Endothelial cell of umbilical vein (primary cell): ENCODE measurements around the gene MYO6. TPM values are rescaled to one million over a fixed set of nuclear protein-coding genes. Genes with fewer than 3 reads are reported as not detected.

Experiments used
- BruUV-seq: library from RNA; stranded (reverse); fragments of 400-500 nt; replicated peaks from 2 replicates; lab custom pipeline; 2021; lab: Mats Ljungman, UMichigan
- CTCF ChIA-PET: fragments of 300-600, 350-600 bp; sonication (Branson Sonifier 250); formaldehyde crosslinking; loops from one replicate; lab custom pipeline; 2021; ENCODE audit warnings: antibody characterized with exemption, inconsistent platforms; lab: Charles Lee
- POLR2A ChIA-PET: fragments of 300-600, 350-600 bp; sonication (Branson Sonifier 250); formaldehyde crosslinking; loops from one replicate; lab custom pipeline; 2021; ENCODE audit warnings: antibody characterized with exemption, inconsistent platforms; lab: Charles Lee
- DNase-seq: peaks from one replicate; pipeline ENCODE4 v3.0.0-alpha.2; 2011; ENCODE audit warnings: low read depth, low spot score
- FAIRE-seq: peaks from 2 replicates; lab custom pipeline; 2011; peaks lifted over from hg19 to GRCh38; lab: Jason Lieb, UNC
- H2AFZ ChIP-seq: 2 replicates; pipeline ENCODE4 v1.6.0; 2012; ENCODE audit warnings: low read depth, low read length, control low read depth, inconsistent platforms
- H3K27ac ChIP-seq: 2 replicates; pipeline ENCODE4 v1.5.1; 2011; ENCODE audit warnings: low read depth, mild to moderate bottlenecking, control low read depth, low read length, moderate library complexity; ENCODE audit not compliant: insufficient read depth
- H3K27me3 ChIP-seq, 2 experiments: 2 replicates each; pipeline versions ENCODE4 v1.6.0 to v1.6.1; 2011; ENCODE audit warnings: low read length in 2 of 2, mixed read lengths in 1 of 2; ENCODE audit not compliant: control insufficient read depth in 2 of 2, insufficient read depth in 2 of 2
- H3K36me3 ChIP-seq, 2 experiments: 2 replicates in 1 of 2; 3 replicates in 1 of 2; pipeline ENCODE4 v1.5.1; 2011; ENCODE audit warnings: low read length in 2 of 2, mild to moderate bottlenecking in 1 of 2, moderate library complexity in 1 of 2; ENCODE audit not compliant: control insufficient read depth in 2 of 2, insufficient read depth in 2 of 2; ENCODE audit errors: extremely low read depth in 1 of 2
- H3K4me1 ChIP-seq: 3 replicates; pipeline ENCODE4 v1.5.1; 2011; ENCODE audit warnings: mild to moderate bottlenecking, low read length; ENCODE audit not compliant: control insufficient read depth, insufficient read depth; ENCODE audit errors: extremely low read depth
- H3K4me2 ChIP-seq: 2 replicates; pipeline ENCODE4 v1.6.1; 2011; ENCODE audit warnings: low read length, control low read depth, mixed read lengths; ENCODE audit not compliant: insufficient read depth
- H3K4me3 ChIP-seq, 3 experiments: fragments of 200-600 bp in 1 of 3; sonication (generic), shearing (Covaris generic) in 1 of 3; replicated peaks in 1 of 3; 2 replicates each; pipeline ENCODE4 v1.5.1; 2011 to 2016; ENCODE audit warnings: control low read depth in 3 of 3, low read length in 3 of 3, mild to moderate bottlenecking in 2 of 3, inconsistent platforms in 1 of 3, low read depth in 1 of 3, moderate library complexity in 1 of 3; ENCODE audit not compliant: insufficient read depth in 1 of 3
- H3K79me2 ChIP-seq: 2 replicates; pipeline ENCODE4 v1.6.0; 2012; ENCODE audit warnings: low read length, inconsistent platforms; ENCODE audit not compliant: control insufficient read depth, insufficient read depth
- H3K9ac ChIP-seq: replicated peaks from 2 replicates; pipeline ENCODE3; 2011; ENCODE audit warnings: low read length, control low read depth; ENCODE audit not compliant: insufficient read depth; ENCODE audit errors: extremely low read depth
- H3K9me1 ChIP-seq: replicated peaks from 3 replicates; pipeline ENCODE4 v1.6.0; 2011; ENCODE audit warnings: mild to moderate bottlenecking, low read length; ENCODE audit not compliant: control insufficient read depth, insufficient read depth; ENCODE audit errors: extremely low read depth
- H3K9me3 ChIP-seq: replicated peaks from 2 replicates; pipeline ENCODE4 v1.5.1; 2012; ENCODE audit warnings: low read length, inconsistent platforms; ENCODE audit not compliant: control insufficient read depth, insufficient read depth
- H4K20me1 ChIP-seq: replicated peaks from 2 replicates; pipeline ENCODE3; 2011; ENCODE audit warnings: mild to moderate bottlenecking, low read length; ENCODE audit not compliant: control insufficient read depth, insufficient read depth; ENCODE audit errors: extremely low read depth
- EZH2 ChIP-seq: IDR thresholded peaks from 2 replicates; pipeline ENCODE4 v1.6.1; 2012; ENCODE audit warnings: borderline replicate concordance, low read depth, mild to moderate bottlenecking, moderate library complexity, low read length, inconsistent platforms; ENCODE audit not compliant: severe bottlenecking
- FOS ChIP-seq: IDR thresholded peaks from 2 replicates; pipeline ENCODE4 v1.6.1; 2011; ENCODE audit warnings: mild to moderate bottlenecking, low read length, moderate library complexity, borderline replicate concordance; ENCODE audit not compliant: insufficient read depth
- GATA2 ChIP-seq: IDR thresholded peaks from 2 replicates; pipeline ENCODE4 v1.7.0; 2011; ENCODE audit warnings: low read depth, mild to moderate bottlenecking, moderate library complexity, mixed read lengths, low read length; ENCODE audit not compliant: insufficient read length, insufficient read depth
- JUN ChIP-seq: IDR thresholded peaks from 2 replicates; pipeline ENCODE4 v1.6.1; 2011; ENCODE audit warnings: borderline replicate concordance, low read depth; ENCODE audit not compliant: insufficient read length, insufficient read depth
- MAX ChIP-seq: IDR thresholded peaks from 2 replicates; pipeline ENCODE4 v1.6.1; 2011; ENCODE audit not compliant: insufficient read depth, insufficient read length
- MYC ChIP-seq: IDR thresholded peaks from one replicate; pipeline ENCODE4 v1.6.1; 2011; ENCODE audit warnings: mild to moderate bottlenecking, low read depth, low read length
- POLR2A ChIP-seq: IDR thresholded peaks from 2 replicates; pipeline ENCODE4 v1.6.1; 2012; ENCODE audit warnings: low read depth, mild to moderate bottlenecking, control low read depth, low read length
- POLR2AphosphoS5 ChIP-seq: IDR thresholded peaks from 2 replicates; pipeline ENCODE4 v1.6.1; 2012; ENCODE audit warnings: low read depth, mild to moderate bottlenecking, control low read depth, low read length, moderate library complexity; ENCODE audit not compliant: insufficient read depth
- dilution Hi-C: fragments of 300-500 bp; cut with MboI; formaldehyde crosslinking; loops from one replicate; pipeline ENCODE4 v1.15.0; 2019; ENCODE audit warnings: low sequenced_read_pairs; ENCODE audit not compliant: extremely low pct_ligation_motif_present
- intact Hi-C: fragments of 100-400 bp; cut with micrococcal nuclease; formaldehyde crosslinking; loops from one replicate; pipeline ENCODE4 v1.10.0; 2022
- polyA plus RNA-seq, 4 experiments: library from polyadenylated mRNA; depleted of rRNA in 3 of 4; stranded (reverse) in 3 of 4; unstranded in 1 of 4; fragments of >200 nt; gene quantifications; 2 replicates each; pipeline versions ENCODE4 v1.2.1 to v1.2.3, GENCODE V29; 2011 to 2012; ENCODE audit warnings: missing spikeins in 1 of 4
- total RNA-seq: library from RNA; stranded (reverse); gene quantifications from 2 replicates; pipeline ENCODE4 v1.2.3, GENCODE V29; 2021
- TF ChIP-seq, protein P1 (sequence below), 2 donors: IDR thresholded peaks; 1 replicate in 1 of 2; 2 replicates in 1 of 2; pipeline ENCODE4 v1.5.1; 2011; ENCODE audit warnings: low read length in 2 of 2, mild to moderate bottlenecking in 2 of 2, moderate library complexity in 2 of 2, control low read depth in 1 of 2, inconsistent platforms in 1 of 2, low read depth in 1 of 2; ENCODE audit not compliant: insufficient read depth in 1 of 2; ENCODE audit errors: extremely low read depth in 1 of 2

MYO6 gene
- total and polyA plus RNA-seq, 2 donors (not counting 3 experiments of a cell fraction or from before 2014, with no cell fraction given): 15.5 to 68.0 TPM

DNA sequence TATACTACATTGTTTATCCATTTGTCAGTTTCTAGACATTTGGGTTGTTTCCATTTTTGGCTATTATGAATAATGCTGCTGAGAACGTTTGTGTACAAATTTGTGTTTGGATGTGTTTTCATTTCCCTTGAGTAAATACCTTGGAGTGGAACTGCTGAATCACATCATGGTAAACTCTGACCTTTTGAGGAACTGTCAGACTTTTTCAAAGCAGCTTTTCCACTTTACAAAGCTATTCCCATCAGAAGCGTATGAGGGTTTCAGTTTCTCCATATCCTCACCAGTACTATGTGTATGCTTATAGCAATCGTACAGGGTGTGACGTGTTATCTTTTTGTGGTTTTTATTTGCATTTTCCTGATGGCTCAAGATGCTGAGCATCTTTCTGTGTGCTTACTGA, 103.7 kb downstream of the MYO6 start:
- DNase-seq (peak; percentile 69), FAIRE-seq (peak; percentile 44)
- Histone ChIP-seq H3K27me3 (no peaks in the 10 kb centered on the region), H3K9ac (no peak overlapping the region), H3K79me2 (no peaks in the 10 kb centered on the region), H2AFZ (no peak overlapping the region), H3K4me2 (peak overlapping the region; percentile 75), H3K4me3 (peak overlapping the region in 1 of 3 experiments; percentile 32), H4K20me1 (no peaks in the 10 kb centered on the region), H3K4me1 (peaks cover 47% of the 10 kb centered on the region), H3K27ac (peak overlapping the region; percentile 52), H3K9me3 (no peaks in the 10 kb centered on the region), H3K9me1 (no peaks in the 10 kb centered on the region), H3K36me3 (peaks cover 2 to 4% of the 10 kb centered on the region in 2 experiments)
- BruUV-seq: no TSS peak
- TF ChIP-seq, protein P1, sequence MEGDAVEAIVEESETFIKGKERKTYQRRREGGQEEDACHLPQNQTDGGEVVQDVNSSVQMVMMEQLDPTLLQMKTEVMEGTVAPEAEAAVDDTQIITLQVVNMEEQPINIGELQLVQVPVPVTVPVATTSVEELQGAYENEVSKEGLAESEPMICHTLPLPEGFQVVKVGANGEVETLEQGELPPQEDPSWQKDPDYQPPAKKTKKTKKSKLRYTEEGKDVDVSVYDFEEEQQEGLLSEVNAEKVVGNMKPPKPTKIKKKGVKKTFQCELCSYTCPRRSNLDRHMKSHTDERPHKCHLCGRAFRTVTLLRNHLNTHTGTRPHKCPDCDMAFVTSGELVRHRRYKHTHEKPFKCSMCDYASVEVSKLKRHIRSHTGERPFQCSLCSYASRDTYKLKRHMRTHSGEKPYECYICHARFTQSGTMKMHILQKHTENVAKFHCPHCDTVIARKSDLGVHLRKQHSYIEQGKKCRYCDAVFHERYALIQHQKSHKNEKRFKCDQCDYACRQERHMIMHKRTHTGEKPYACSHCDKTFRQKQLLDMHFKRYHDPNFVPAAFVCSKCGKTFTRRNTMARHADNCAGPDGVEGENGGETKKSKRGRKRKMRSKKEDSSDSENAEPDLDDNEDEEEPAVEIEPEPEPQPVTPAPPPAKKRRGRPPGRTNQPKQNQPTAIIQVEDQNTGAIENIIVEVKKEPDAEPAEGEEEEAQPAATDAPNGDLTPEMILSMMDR (IDR thresholded peaks at IDR 0.05; ENCODE audit: extremely low read depth in 1 of 2, insufficient read depth in 1 of 2, low read depth in 1 of 2, low read length in 2 of 2): no peak
- TF ChIP-seq POLR2AphosphoS5 (peak; percentile 54), POLR2A (no peak), JUN (peak; percentile 58), MYC (no peak), FOS (peak; percentile 32), EZH2 (no peak), MAX (no peak), GATA2 (no peak)
- CTCF ChIA-PET: no interaction called here
- POLR2A ChIA-PET: interaction anchor here (1.2 kb wide), 1 partner anchor 10 kb away, joined by 3 read pairs; no protein-coding TSS in a partner anchor
- intact Hi-C loops (no loop called here), dilution Hi-C loops (no loop called here)
